Ovary (tissue), 9 donors: ENCODE measurements around the gene DCAF6. TPM values are rescaled to one million over a fixed set of nuclear protein-coding genes. Genes with fewer than 3 reads are reported as not detected.

Experiments
- DNase-seq, 5 donors: peaks; one replicate each; pipeline ENCODE4 v3.0.0-alpha.2; 2019 to 2020
- H3K27ac ChIP-seq, 2 donors: fragments of 200-600 bp; one replicate each; pipeline versions ENCODE4 v1.5.1 to v1.8.0; 2019 to 2022
- H3K27me3 ChIP-seq: fragments of 200-600 bp; one replicate; pipeline ENCODE4 v1.8.0; 2022
- H3K36me3 ChIP-seq: fragments of 200-600 bp; sonication (generic); one replicate; pipeline ENCODE4 v1.5.1; 2019
- H3K4me1 ChIP-seq: one replicate; pipeline ENCODE4 v1.8.1; 2013; ENCODE audit warnings: mild to moderate bottlenecking, moderate library complexity; ENCODE audit not compliant: insufficient read depth
- H3K4me3 ChIP-seq: fragments of 200-600 bp; sonication (generic); one replicate; pipeline ENCODE4 v1.5.1; 2017
- H3K9me3 ChIP-seq, 2 donors: fragments of 200-600 bp in 1 of 2; sonication (generic) in 1 of 2; one replicate each; pipeline versions ENCODE4 v1.5.1 to v1.8.1; 2013 to 2019; ENCODE audit warnings: mild to moderate bottlenecking in 1 of 2, moderate library complexity in 1 of 2
- EP300 ChIP-seq: sonication (generic); formaldehyde crosslinking; IDR thresholded peaks from one replicate; pipeline ENCODE4 v1.6.1; 2017; ENCODE audit warnings: antibody characterized with exemption
- POLR2A ChIP-seq: fragments of 450-650 bp; IDR thresholded peaks from one replicate; pipeline ENCODE4 v1.6.1; 2017; ENCODE audit warnings: antibody characterized with exemption, mild to moderate bottlenecking, moderate library complexity
- WGBS, 3 donors: extraction: QIAGEN DNeasy Blood & Tissue Kit in 1 of 3; methylation state at CpG; one replicate each; pipeline versions ENCODE4 v1.1.5 to v1.1.7; 2013 to 2017; 5-methylcytosine and 5-hydroxymethylcytosine counted together
- intact Hi-C, 4 donors: fragments of 100-400 bp; cut with DNase I; formaldehyde crosslinking; loops; one replicate each; pipeline versions ENCODE4 v1.11.0 to v1.15.1; 2022 to 2023
- polyA plus RNA-seq, 2 donors: library from polyadenylated mRNA; stranded (reverse); fragments of 200-250 nt in 1 of 2; fragments of 350-450 nt in 1 of 2; fragmentation: Illumina TruSeq in 1 of 2; extraction: RNeasy Lipid Tissue Mini Kit (QIAGEN cat#74804) in 1 of 2; gene quantifications; one replicate each; pipeline ENCODE4 v1.2.3, GENCODE V29; 2013 to 2014
- total RNA-seq, 7 donors: library from RNA; depleted of rRNA in 2 of 7; stranded (reverse); fragments of >200 nt in 2 of 7; fragmentation: NEBNext Ultra II Directional in 3 of 7; extraction: Animal tissue kit (Norgen Biotek cat#: 25700) in 3 of 7; gene quantifications; one replicate each; pipeline versions ENCODE4 v1.1.0 to v1.2.4, GENCODE V29; 2016 to 2023
- TF ChIP-seq, protein P1 (sequence below), 3 donors: fragments of 450-650 bp in 2 of 3; fragments of 200-600 bp in 1 of 3; IDR thresholded peaks; one replicate each; pipeline versions ENCODE4 v1.5.1 to v1.8.0; 2016 to 2022; ENCODE audit warnings: antibody characterized with exemption in 3 of 3, mild to moderate bottlenecking in 1 of 3
- donor health status: DM: no; HTN: no; CAD: no; lungs with moderate emphysema.
- donor health status: DM: no; HTN: no; CAD: no.
- donor health status: Bipolar disorder and iron deficiency.
- donor health status: DM: yes; HTN: yes; CAD: no.
- donor health status: DM: no; HTN: no; CAD: no.
- donor health status: DM: yes; HTN: yes; CAD: no.

The DCAF6 gene
- total and polyA plus RNA-seq, 9 donors = 32.1 to 65.9 (median 44.4) TPM

GRCh38 chr1:168031627-168032026, 95.1 kb downstream of the DCAF6 start:
- no peak overlapping the region for H3K27ac ChIP-seq
- no peak overlapping the region for H3K4me3 ChIP-seq
- no peaks in the 10 kb centered on the region for H3K9me3 ChIP-seq
- intact Hi-C loops = no loop called here
- TF ChIP-seq, protein P1, sequence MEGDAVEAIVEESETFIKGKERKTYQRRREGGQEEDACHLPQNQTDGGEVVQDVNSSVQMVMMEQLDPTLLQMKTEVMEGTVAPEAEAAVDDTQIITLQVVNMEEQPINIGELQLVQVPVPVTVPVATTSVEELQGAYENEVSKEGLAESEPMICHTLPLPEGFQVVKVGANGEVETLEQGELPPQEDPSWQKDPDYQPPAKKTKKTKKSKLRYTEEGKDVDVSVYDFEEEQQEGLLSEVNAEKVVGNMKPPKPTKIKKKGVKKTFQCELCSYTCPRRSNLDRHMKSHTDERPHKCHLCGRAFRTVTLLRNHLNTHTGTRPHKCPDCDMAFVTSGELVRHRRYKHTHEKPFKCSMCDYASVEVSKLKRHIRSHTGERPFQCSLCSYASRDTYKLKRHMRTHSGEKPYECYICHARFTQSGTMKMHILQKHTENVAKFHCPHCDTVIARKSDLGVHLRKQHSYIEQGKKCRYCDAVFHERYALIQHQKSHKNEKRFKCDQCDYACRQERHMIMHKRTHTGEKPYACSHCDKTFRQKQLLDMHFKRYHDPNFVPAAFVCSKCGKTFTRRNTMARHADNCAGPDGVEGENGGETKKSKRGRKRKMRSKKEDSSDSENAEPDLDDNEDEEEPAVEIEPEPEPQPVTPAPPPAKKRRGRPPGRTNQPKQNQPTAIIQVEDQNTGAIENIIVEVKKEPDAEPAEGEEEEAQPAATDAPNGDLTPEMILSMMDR (IDR thresholded peaks at IDR 0.05) = no peak
- TF ChIP-seq EP300 (no peak), POLR2A (no peak)
- H3K4me1 ChIP-seq = peaks cover 6% of the 10 kb centered on the region
- H3K27me3 ChIP-seq = no peaks in the 10 kb centered on the region
- WGBS, 3 donors = 84 to 87% (median 87%) methylated on average over 4 of the region's 4 CpGs
- no peaks in the 10 kb centered on the region for H3K36me3 ChIP-seq
- DNase-seq = no peak

DNA sequence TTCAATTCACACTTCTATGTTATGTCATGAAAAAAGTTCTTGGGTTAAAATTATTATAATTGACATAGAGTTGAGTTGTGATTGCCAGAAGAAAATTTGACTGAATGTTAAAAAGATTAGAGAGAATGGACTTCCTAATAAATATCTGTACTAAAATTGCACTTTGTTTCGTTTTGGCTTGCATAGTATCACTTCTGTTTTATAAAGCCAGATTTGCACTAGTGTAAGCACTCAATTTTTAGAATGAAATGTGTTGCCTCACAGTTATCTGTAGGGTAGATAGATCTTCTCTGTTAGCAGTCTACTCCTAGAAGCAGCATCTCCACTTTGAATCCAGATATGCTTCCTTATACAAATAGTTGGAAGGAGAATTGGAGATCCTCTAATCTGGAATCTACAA, 95.5 kb downstream of the DCAF6 start:
- intact Hi-C loops = no loop called here
- DNase-seq = no peak
- Histone ChIP-seq H3K36me3 (no peaks in the 10 kb centered on the region), H3K4me1 (peaks cover 6% of the 10 kb centered on the region), H3K4me3 (no peak overlapping the region), H3K27me3 (no peaks in the 10 kb centered on the region), H3K9me3 (no peaks in the 10 kb centered on the region), H3K27ac (no peak overlapping the region)
- 52 to 66% (median 55%) methylated on average over 1 of the region's 1 CpG for WGBS, 3 donors
- TF ChIP-seq, protein P1 (IDR thresholded peaks at IDR 0.05) = no peak
- TF ChIP-seq POLR2A = no peak
- TF ChIP-seq EP300 = no peak

DNA sequence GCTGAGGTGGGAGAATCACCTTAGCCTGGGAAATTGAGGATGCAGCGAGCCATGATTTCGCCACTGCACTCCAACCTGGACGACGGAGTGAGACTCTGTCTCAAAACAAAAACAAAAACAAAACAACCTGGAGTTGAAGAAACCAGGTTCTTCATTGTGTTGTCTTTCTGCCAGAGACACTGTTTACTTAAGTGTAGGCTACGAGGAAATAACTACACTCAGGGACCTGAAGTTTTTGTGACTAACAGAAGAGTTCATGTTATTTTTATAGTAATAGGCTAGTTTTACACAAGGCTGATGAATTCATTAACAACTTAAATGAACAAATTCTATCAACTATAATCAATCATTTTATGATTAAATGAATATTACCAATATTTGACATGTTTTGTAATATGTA, 98.9 kb downstream of the DCAF6 start:
- Histone ChIP-seq H3K36me3 (no peaks in the 10 kb centered on the region), H3K4me1 (peaks cover 6% of the 10 kb centered on the region), H3K4me3 (no peak overlapping the region), H3K9me3 (no peaks in the 10 kb centered on the region), H3K27ac (no peak overlapping the region), H3K27me3 (no peaks in the 10 kb centered on the region)
- TF ChIP-seq, protein P1 (IDR thresholded peaks at IDR 0.05) = no peak
- TF ChIP-seq POLR2A = no peak
- TF ChIP-seq EP300 = no peak
- WGBS, 3 donors = 91 to 96% (median 95%) methylated on average over 5 of the region's 5 CpGs
- intact Hi-C loops = no loop called here
- no peak for DNase-seq

DNA sequence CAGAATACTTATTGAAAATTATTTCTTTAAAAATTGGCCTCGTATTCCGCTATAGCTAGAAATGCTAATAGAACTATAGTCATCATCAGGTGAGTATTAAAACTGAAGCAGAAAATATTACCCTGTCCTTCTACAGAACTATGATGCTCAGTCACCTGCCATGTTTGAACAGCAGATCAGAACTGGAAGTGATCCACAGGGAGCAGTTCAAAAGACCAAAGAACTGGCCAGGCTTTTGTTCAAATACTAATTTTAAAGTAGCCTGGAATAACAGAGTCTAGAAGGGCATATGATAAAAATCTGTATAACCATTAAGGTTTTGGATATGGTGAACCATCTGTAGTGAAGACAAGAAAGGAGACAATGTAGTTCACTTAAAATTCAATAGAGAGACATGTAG, 105.9 kb downstream of the DCAF6 start:
- WGBS, 3 donors = 98 to 100% (median 98%) methylated on average over 2 of the region's 2 CpGs
- DNase-seq = no peak
- Histone ChIP-seq H3K4me1 (no peaks in the 10 kb centered on the region), H3K36me3 (no peaks in the 10 kb centered on the region), H3K4me3 (no peak overlapping the region), H3K27me3 (no peaks in the 10 kb centered on the region), H3K27ac (no peak overlapping the region), H3K9me3 (no peaks in the 10 kb centered on the region)
- no peak for TF ChIP-seq EP300
- TF ChIP-seq POLR2A = no peak
- TF ChIP-seq, protein P1 (IDR thresholded peaks at IDR 0.05) = no peak
- intact Hi-C loops = no loop called here

GRCh38 chr1:168045311-168045710, 108.8 kb downstream of the DCAF6 start:
- Histone ChIP-seq H3K27ac (no peak overlapping the region), H3K36me3 (no peaks in the 10 kb centered on the region), H3K9me3 (no peaks in the 10 kb centered on the region), H3K27me3 (no peaks in the 10 kb centered on the region), H3K4me3 (no peak overlapping the region), H3K4me1 (no peaks in the 10 kb centered on the region)
- DNase-seq = no peak
- TF ChIP-seq EP300 (no peak), POLR2A (no peak)
- TF ChIP-seq, protein P1 (IDR thresholded peaks at IDR 0.05) = no peak
- 94 to 98% (median 96%) methylated on average over 1 of the region's 1 CpG for WGBS, 3 donors
- intact Hi-C loops = no loop called here
